GM23338 (cell line): Measurements from ENCODE around the gene MRFAP1. TPM values are rescaled to one million over a fixed set of nuclear protein-coding genes. Genes with fewer than 3 reads are reported as not detected.

Experiments used
- ATAC-seq: fragments of 200-7000 bp; cut with Tn5 transposase; 3 replicates; pipeline ENCODE4 v1.9.1; 2020
- DNase-seq: peaks from one replicate; pipeline ENCODE4 v3.0.0-alpha.2; 2015; ENCODE audit warnings: low spot score
- H2AFZ ChIP-seq: fragments of 200-600 bp; sonication (generic); 2 replicates; pipeline ENCODE4 v1.8.0; 2016; ENCODE audit warnings: antibody characterized with exemption, mild to moderate bottlenecking, moderate library complexity
- H3F3A ChIP-seq: fragments of 200-600 bp; sonication (generic); replicated peaks from 2 replicates; pipeline ENCODE4 v1.8.0; 2017; ENCODE audit warnings: antibody characterized with exemption, mixed run types, low read depth
- H3K27ac ChIP-seq: fragments of 200-600 bp; sonication (generic); 2 replicates; pipeline ENCODE4 v1.6.1; 2016; ENCODE audit warnings: low read depth
- H3K27me3 ChIP-seq: fragments of 200-600 bp; sonication (generic); 2 replicates; pipeline ENCODE4 v1.8.0; 2016; ENCODE audit warnings: mild to moderate bottlenecking, mixed run types, moderate library complexity; ENCODE audit not compliant: insufficient read depth
- H3K36me3 ChIP-seq: fragments of 200-600 bp; sonication (generic); 2 replicates; pipeline ENCODE4 v1.8.0; 2016; ENCODE audit warnings: mild to moderate bottlenecking; ENCODE audit not compliant: insufficient read depth
- H3K4me1 ChIP-seq: fragments of 200-600 bp; sonication (generic); 2 replicates; pipeline ENCODE4 v1.8.0; 2016; ENCODE audit warnings: mild to moderate bottlenecking, moderate library complexity; ENCODE audit not compliant: insufficient read depth
- H3K4me2 ChIP-seq: fragments of 200-600 bp; sonication (generic); 2 replicates; pipeline ENCODE4 v1.7.1; 2017; ENCODE audit warnings: mixed run types
- H3K4me3 ChIP-seq: fragments of 200-600 bp; sonication (generic); 2 replicates; pipeline ENCODE4 v1.6.1; 2016; ENCODE audit warnings: mixed run types
- H3K79me2 ChIP-seq: fragments of 200-600 bp; sonication (generic); replicated peaks from 2 replicates; pipeline ENCODE4 v1.8.0; 2017; ENCODE audit warnings: mild to moderate bottlenecking; ENCODE audit not compliant: insufficient read depth
- H3K9me2 ChIP-seq: fragments of 200-600 bp; sonication (generic); 2 replicates; pipeline ENCODE4 v1.8.0; 2017; ENCODE audit not compliant: insufficient read depth
- H4K20me1 ChIP-seq: fragments of 200-600 bp; sonication (generic); replicated peaks from 2 replicates; pipeline ENCODE4 v1.8.0; 2017; ENCODE audit warnings: mild to moderate bottlenecking; ENCODE audit not compliant: insufficient read depth
- H3K27ac Mint-ChIP-seq: 2 replicates; pipeline ENCODE4 v1.8.0; 2020; ENCODE audit warnings: inconsistent platforms, mild to moderate bottlenecking, moderate library complexity, mixed read lengths
- H3K27me3 Mint-ChIP-seq: 3 replicates; pipeline ENCODE4 v1.8.0; 2022; ENCODE audit warnings: low read depth, mild to moderate bottlenecking, moderate library complexity, mixed read lengths, inconsistent platforms; ENCODE audit not compliant: insufficient read depth, poor library complexity
- H3K36me3 Mint-ChIP-seq: 3 replicates; pipeline ENCODE4 v1.8.0; 2021; ENCODE audit warnings: low read depth, mild to moderate bottlenecking, inconsistent platforms, moderate library complexity, mixed read lengths
- H3K4me1 Mint-ChIP-seq: 3 replicates; pipeline ENCODE4 v1.8.0; 2020; ENCODE audit warnings: mild to moderate bottlenecking, inconsistent platforms, mixed read lengths
- H3K4me3 Mint-ChIP-seq: 3 replicates; pipeline ENCODE4 v1.8.0; 2021; ENCODE audit warnings: moderate library complexity, mild to moderate bottlenecking, inconsistent platforms, mixed read lengths
- H3K9me3 Mint-ChIP-seq: 3 replicates; pipeline ENCODE4 v1.8.0; 2020; ENCODE audit warnings: moderate library complexity, mild to moderate bottlenecking, inconsistent platforms, mixed read lengths
- CTCF ChIP-seq, 2 experiments: fragments of 200-600 bp in 1 of 2; sonication (generic) in 1 of 2; conservative IDR thresholded peaks; 2 replicates each; pipeline versions ENCODE4 v1.5.1 to v1.6.1; 2016 to 2017; ENCODE audit warnings: antibody characterized with exemption in 2 of 2, low read depth in 2 of 2, mild to moderate bottlenecking in 2 of 2, moderate library complexity in 1 of 2
- ETS1 ChIP-seq: IDR thresholded peaks from 2 replicates; pipeline ENCODE4 v1.6.1; 2016; ENCODE audit warnings: antibody characterized with exemption
- EZH2 ChIP-seq: fragments of 200-600 bp; sonication (generic); IDR thresholded peaks from one replicate; pipeline ENCODE4 v1.8.0; 2017; ENCODE audit warnings: antibody characterized with exemption, mild to moderate bottlenecking, low read depth; ENCODE audit not compliant: unreplicated experiment
- NANOG ChIP-seq: IDR thresholded peaks from 2 replicates; pipeline ENCODE4 v1.6.1; 2016; ENCODE audit warnings: antibody characterized with exemption, borderline replicate concordance
- POLR2AphosphoS5 ChIP-seq: IDR thresholded peaks from 2 replicates; pipeline ENCODE4 v1.6.1; 2016; ENCODE audit warnings: antibody characterized with exemption, low read depth
- REST ChIP-seq: IDR thresholded peaks from one replicate; pipeline ENCODE4 v1.6.1; 2018; ENCODE audit warnings: antibody characterized with exemption; ENCODE audit not compliant: unreplicated experiment
- ZNF331 ChIP-seq: fragments of 250-450 bp; sonication (Bioruptor Pico); IDR thresholded peaks from 2 replicates; pipeline ENCODE4 v1.5.0; 2020; ENCODE audit warnings: low read depth, mild to moderate bottlenecking, moderate library complexity
- ZNF462 ChIP-seq: fragments of 250-450 bp; sonication (Bioruptor Pico); IDR thresholded peaks from 2 replicates; pipeline ENCODE4 v1.5.0; 2020; ENCODE audit warnings: mild to moderate bottlenecking, moderate library complexity
- polyA plus RNA-seq: library from polyadenylated mRNA; unstranded; fragments of >200 nt; fragmentation: Nextera tagmentation; extraction: Ambion mirVana; gene quantifications from 2 replicates; pipeline ENCODE4 v1.2.1, GENCODE V29; 2016
- total RNA-seq: library from RNA; depleted of rRNA; stranded (reverse); fragments of >200 nt; shearing (Covaris generic); gene quantifications from 2 replicates; pipeline ENCODE4 v1.2.3, GENCODE V29; 2014

MRFAP1 gene
- total and polyA plus RNA-seq, 2 experiments from 2014 or later = 154 to 288 TPM

GRCh38 chr4:6663596-6664393, 23.3 kb downstream of the MRFAP1 start:
- no peak for TF ChIP-seq CTCF (conservative IDR thresholded peaks at IDR 0.05; ENCODE audit: low read depth in 2 of 2)
- peak; percentile 20 for TF ChIP-seq EZH2
- TF ChIP-seq ZNF331 = no peak
- TF ChIP-seq REST = no peak
- TF ChIP-seq POLR2AphosphoS5 = no peak
- no peak for TF ChIP-seq ETS1
- TF ChIP-seq NANOG = no peak
- ATAC-seq (peak; percentile 79), DNase-seq (peak; percentile 45)
- H2AFZ ChIP-seq = peak overlapping the region; percentile 94
- no peaks in the 10 kb centered on the region for H3K36me3 ChIP-seq
- no peaks in the 10 kb centered on the region for H3F3A ChIP-seq
- no peaks in the 10 kb centered on the region for H4K20me1 ChIP-seq
- peak overlapping the region; percentile 49 for H3K4me3 Mint-ChIP-seq
- no peaks in the 10 kb centered on the region for H3K4me1 Mint-ChIP-seq
- H3K4me1 ChIP-seq = 0 out of 2 replicates have a peak, but pooled peaks cover 7% of the 10 kb centered on the region
- H3K9me2 ChIP-seq = no peaks in the 10 kb centered on the region
- peaks cover 52% of the 10 kb centered on the region for H3K27me3 ChIP-seq
- H3K27ac Mint-ChIP-seq = no peak overlapping the region
- H3K4me3 ChIP-seq = peak overlapping the region; percentile 58
- H3K27ac ChIP-seq = no peak overlapping the region
- H3K79me2 ChIP-seq = no peaks in the 10 kb centered on the region
- H3K9me3 Mint-ChIP-seq = no peaks in the 10 kb centered on the region; the same call in 2 of the 3 replicates
- peak overlapping the region; percentile 83 for H3K4me2 ChIP-seq
- no peaks in the 10 kb centered on the region for H3K36me3 Mint-ChIP-seq
- H3K27me3 Mint-ChIP-seq = peaks cover 33% of the 10 kb centered on the region

- no peak overlapping the region for H3K4me2 ChIP-seq
- H4K20me1 ChIP-seq = no peaks in the 10 kb centered on the region
- peaks cover 21% of the 10 kb centered on the region for H3K27me3 Mint-ChIP-seq
- no peak overlapping the region for H2AFZ ChIP-seq
- no peaks in the 10 kb centered on the region for H3F3A ChIP-seq
- H3K36me3 ChIP-seq = no peaks in the 10 kb centered on the region
- H3K27ac ChIP-seq = no peak overlapping the region
- H3K4me3 ChIP-seq = no peak overlapping the region
- DNase-seq (no peak), ATAC-seq (no peak)
- 0 out of 2 replicates have a peak, but pooled peaks cover 4% of the 10 kb centered on the region for H3K4me1 ChIP-seq
- no peaks in the 10 kb centered on the region for H3K36me3 Mint-ChIP-seq
- H3K4me3 Mint-ChIP-seq = no peak overlapping the region
- H3K27ac Mint-ChIP-seq = no peak overlapping the region
- no peaks in the 10 kb centered on the region for H3K79me2 ChIP-seq
- TF ChIP-seq EZH2 (no peak), POLR2AphosphoS5 (no peak), ZNF462 (CRISPR knock-in tag) (no peak), ZNF331 (no peak)
- H3K4me1 Mint-ChIP-seq = no peaks in the 10 kb centered on the region
- no peaks in the 10 kb centered on the region; the same call in 2 of the 3 replicates for H3K9me3 Mint-ChIP-seq
- H3K9me2 ChIP-seq = no peaks in the 10 kb centered on the region
- peaks cover 37% of the 10 kb centered on the region for H3K27me3 ChIP-seq
Observed at GRCh38 chr4:6665320-6665654, 24.8 kb downstream of the MRFAP1 start.
